Fibroblast of mammary gland (primary cell): Measurements from ENCODE around the gene PCTP.

Experiments used
- DNase-seq: peaks from one replicate; pipeline ENCODE4 v3.0.0-alpha.2; 2010; ENCODE audit warnings: low read depth
- H3K4me3 ChIP-seq: 2 replicates; pipeline ENCODE4 v1.5.1; 2011; ENCODE audit warnings: low read depth, mild to moderate bottlenecking, low read length, moderate library complexity; ENCODE audit not compliant: control insufficient read depth
- CTCF ChIP-seq: conservative IDR thresholded peaks from 2 replicates; pipeline ENCODE4 v1.5.1; 2011; ENCODE audit warnings: low read depth, low read length, inconsistent platforms; ENCODE audit not compliant: control insufficient read depth, insufficient read depth

Gene PCTP

GRCh38 chr17:55751720-55752250, 934 bp downstream of the PCTP start:
- peak overlapping the region; percentile 83 for H3K4me3 ChIP-seq
- no peak for DNase-seq
- TF ChIP-seq CTCF: no peak

GRCh38 chr17:55756689-55757088, 5.8 kb downstream of the PCTP start:
- no peak overlapping the region for H3K4me3 ChIP-seq
- no peak for TF ChIP-seq CTCF
- DNase-seq: no peak

- no peak overlapping the region for H3K4me3 ChIP-seq
- DNase-seq: no peak
- TF ChIP-seq CTCF: no peak
Measured at GRCh38 chr17:55757659-55758058, 6.8 kb downstream of the PCTP start.

- H3K4me3 ChIP-seq: no peak overlapping the region
- no peak for DNase-seq
- TF ChIP-seq CTCF: no peak
Measured at GRCh38 chr17:55758171-55758570, 7.3 kb downstream of the PCTP start.

GRCh38 chr17:55760643-55761355, 9.9 kb downstream of the PCTP start:
- H3K4me3 ChIP-seq: no peak overlapping the region
- TF ChIP-seq CTCF: no peak
- DNase-seq: no peak

- no peak overlapping the region for H3K4me3 ChIP-seq
- no peak for DNase-seq
- TF ChIP-seq CTCF: no peak
Measured at GRCh38 chr17:55762086-55762858, 11.4 kb downstream of the PCTP start.
